Measurements from ENCODE around the gene PMIS2.

Gene PMIS2

GRCh38 chr19:35585848-35586247 is at the start of gene PMIS2:
Gene PMIS2 (plus strand): TSS chr19:35586173. CDS start chr19:35586260, 87 bp downstream.
- DNase-seq (ENCODE audit: low spot score), result no peak

GRCh38 chr19:35539314-35539713 is 46.7 kb upstream of the PMIS2 start:
- DNase-seq (ENCODE audit: low spot score), result no peak

- DNase-seq (ENCODE audit: low spot score), result no peak
These were observed 46.1 kb upstream of the PMIS2 start for GRCh38 chr19:35539850-35540249.

GRCh38 chr19:35540356-35540927 is 45.5 kb upstream of the PMIS2 start:
- DNase-seq (ENCODE audit: low spot score), result no peak

- no peak for DNase-seq (ENCODE audit: low spot score)
These were observed 43.8 kb upstream of the PMIS2 start for GRCh38 chr19:35542209-35542608.

- no peak for DNase-seq (ENCODE audit: low spot score)
These were observed 42.5 kb upstream of the PMIS2 start for GRCh38 chr19:35543280-35544109.

GRCh38 chr19:35544110-35544802 is 41.7 kb upstream of the PMIS2 start:
- no peak for DNase-seq (ENCODE audit: low spot score)

GRCh38 chr19:35545001-35545854 is 40.7 kb upstream of the PMIS2 start, which contains the start of gene TMEM147:
Gene TMEM147 (plus strand): TSS chr19:35545626. CDS start chr19:35545740, 114 bp downstream.
- peak; percentile 93 for DNase-seq (ENCODE audit: low spot score)

GRCh38 chr19:35545855-35546381 is 40.1 kb upstream of the PMIS2 start:
- no peak for DNase-seq (ENCODE audit: low spot score)

- no peak for DNase-seq (ENCODE audit: low spot score)
These were observed 39.4 kb upstream of the PMIS2 start for GRCh38 chr19:35546532-35546931.

GRCh38 chr19:35549174-35549788 is 36.7 kb upstream of the PMIS2 start:
- peak; percentile 67 for DNase-seq (ENCODE audit: low spot score)

GRCh38 chr19:35549879-35550523 is 36.0 kb upstream of the PMIS2 start:
- no peak for DNase-seq (ENCODE audit: low spot score)

GRCh38 chr19:35551091-35551810 is 34.7 kb upstream of the PMIS2 start:
- no peak for DNase-seq (ENCODE audit: low spot score)

GRCh38 chr19:35552534-35553384 is 33.2 kb upstream of the PMIS2 start:
- DNase-seq (ENCODE audit: low spot score), result no peak

GRCh38 chr19:35553385-35554000 is 32.5 kb upstream of the PMIS2 start:
- no peak for DNase-seq (ENCODE audit: low spot score)

GRCh38 chr19:35554076-35554475 is 31.9 kb upstream of the PMIS2 start:
- DNase-seq (ENCODE audit: low spot score), result no peak

GRCh38 chr19:35555301-35556005 is 30.5 kb upstream of the PMIS2 start:
- DNase-seq (ENCODE audit: low spot score), result peak; percentile 60

- DNase-seq (ENCODE audit: low spot score), result no peak
These were observed 29.9 kb upstream of the PMIS2 start for GRCh38 chr19:35556025-35556590.
